HG03354 (cell line): Measurements from ENCODE around the gene OSBP2.
"Not testable (repeated sequence)": the region's sequence is repeated elsewhere in the genome, so short reads cannot be mapped to it uniquely, and the experiment has no call there.

Experiments used
- ATAC-seq: cut with Tn5 transposase; IDR thresholded peaks from one replicate; pipeline ENCODE4 v1.9.1; 2021; ENCODE audit warnings: mild to moderate bottlenecking; ENCODE audit not compliant: unreplicated experiment, poor library complexity, severe bottlenecking

Gene OSBP2

DNA sequence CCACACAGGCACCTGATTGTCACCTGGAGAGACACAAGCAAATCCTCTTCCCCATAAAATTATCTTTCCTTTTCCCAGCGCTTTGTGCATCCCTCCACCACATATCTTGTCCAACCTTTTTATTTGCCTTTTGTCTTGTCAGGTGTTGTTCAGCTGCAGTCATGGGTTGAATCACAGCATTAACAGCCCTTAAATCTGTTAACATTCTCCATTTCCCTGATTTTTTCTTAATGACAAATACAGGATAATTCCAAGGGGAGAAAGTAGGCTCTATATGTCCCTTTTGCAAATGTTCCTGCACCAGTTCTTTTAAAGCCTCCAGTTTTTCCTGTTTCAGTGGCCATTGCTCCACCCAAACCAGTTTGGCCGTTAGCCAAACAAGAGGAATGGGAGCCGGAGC, 18.1 kb upstream of the OSBP2 start:
- not testable (repeated sequence) for ATAC-seq

DNA sequence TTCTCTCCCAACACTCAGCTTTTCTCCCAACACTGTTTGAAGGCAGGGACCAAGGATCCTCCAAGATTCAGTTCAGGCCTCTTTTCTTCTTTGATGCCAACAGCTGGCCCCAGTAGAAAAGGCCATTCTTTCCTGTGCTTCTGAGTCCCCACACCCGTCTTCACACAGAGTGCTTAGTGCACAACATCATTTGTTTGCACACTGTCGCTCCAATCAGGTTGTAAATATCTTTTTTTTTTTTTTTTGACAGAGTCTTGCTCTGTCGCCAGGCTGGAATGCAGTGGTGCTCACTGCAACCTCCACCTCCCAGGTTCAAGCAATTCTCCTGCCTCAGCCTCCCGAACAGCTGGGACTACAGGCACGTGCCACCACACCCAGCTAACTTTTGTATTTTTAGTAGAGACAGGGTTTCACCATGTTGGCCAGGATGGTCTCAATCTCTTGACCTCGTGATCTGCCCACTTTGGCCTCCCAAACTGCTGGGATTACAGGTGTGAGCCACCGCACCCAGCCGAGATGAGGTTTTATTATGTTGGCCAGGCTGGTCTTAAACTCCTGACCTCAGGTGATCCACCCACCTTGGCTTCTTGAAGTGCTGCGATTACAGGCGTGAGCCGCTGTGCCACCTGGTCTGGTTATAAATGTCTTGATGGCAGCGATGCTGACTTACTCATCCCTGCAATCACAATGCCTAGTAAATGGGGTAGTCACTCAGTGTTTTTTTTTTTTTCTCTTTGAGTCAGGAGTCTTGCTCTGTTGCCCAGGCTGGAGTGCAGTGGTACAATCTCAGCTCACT, 14.6 kb upstream of the OSBP2 start:
- not testable (repeated sequence) for ATAC-seq

DNA sequence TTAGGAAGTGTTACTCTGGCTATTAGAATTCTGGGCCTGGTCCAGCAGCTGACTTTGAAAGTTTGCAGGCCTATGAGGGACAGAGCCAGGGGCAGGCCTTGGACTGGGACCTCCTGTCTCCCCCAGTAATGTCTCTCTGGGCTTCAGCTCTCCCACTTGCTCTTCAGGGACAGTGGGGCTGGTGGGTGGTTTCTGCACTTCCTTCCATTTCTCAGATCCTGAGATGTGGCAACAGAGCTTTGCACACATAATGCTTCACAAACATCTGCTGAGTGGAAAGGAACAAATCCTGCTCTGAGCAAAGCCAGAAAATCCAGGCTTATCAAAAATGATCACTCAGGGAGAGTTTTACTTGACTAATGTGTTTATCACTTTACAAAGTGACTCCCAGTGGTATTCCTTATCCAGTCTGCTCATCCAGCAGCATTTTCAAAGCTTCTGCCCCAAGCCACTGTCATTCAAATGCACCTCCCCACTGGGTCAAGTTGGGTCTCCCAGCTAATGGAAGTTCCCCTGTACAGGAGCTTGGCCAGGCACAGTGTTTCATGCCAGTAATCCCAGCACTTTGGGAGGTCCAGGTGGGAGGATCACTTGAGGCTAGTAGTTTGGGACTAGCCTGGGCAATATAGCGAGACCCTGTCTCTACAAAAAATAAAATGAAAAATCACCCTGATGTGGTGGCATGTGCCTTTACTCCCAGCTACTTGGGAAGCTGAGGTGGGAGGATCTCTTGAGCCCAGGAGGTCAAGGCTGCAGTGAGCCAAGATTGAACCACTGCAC, 13.5 kb upstream of the OSBP2 start:
- no peak for ATAC-seq

DNA sequence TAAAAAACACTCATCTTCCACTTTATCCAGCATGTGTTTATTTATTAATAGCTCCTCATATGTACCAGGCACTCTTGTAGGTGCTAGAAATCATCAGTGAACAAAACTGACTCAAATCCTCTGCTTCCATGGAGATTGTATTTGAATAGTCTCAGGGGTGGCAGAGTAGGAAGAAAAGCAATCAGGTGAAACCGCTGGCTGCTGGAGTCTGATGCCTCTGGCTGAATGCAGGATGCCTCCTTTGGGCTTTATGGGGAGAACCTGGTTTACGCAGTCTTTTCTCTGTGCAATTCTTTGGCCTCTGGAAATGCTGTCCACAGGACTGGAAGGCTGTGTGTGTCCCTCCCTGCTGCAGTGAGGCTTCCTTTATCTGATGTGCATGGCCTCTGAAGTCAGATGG, 12.8 kb upstream of the OSBP2 start:
- ATAC-seq, result no peak

DNA sequence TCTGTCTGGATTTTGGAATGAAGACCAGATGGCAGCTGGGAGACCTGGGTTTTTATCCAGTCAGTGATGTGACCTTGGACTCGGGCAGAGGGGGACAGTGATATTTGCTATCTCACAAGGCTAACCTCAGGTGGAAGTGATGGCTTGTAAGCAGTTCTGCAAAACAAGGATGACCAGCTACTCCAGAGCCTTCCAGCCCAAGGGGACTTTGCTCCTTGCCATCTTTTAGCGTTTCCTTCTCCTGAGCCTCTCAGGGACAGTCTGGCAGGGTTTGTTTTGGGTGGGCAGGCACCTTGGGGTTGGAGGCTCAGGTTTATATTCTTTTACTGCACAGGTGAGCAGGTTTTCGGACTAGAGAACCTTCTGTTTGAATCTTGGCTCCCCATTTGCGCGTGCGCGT, 9.5 kb upstream of the OSBP2 start:
- no peak for ATAC-seq

DNA sequence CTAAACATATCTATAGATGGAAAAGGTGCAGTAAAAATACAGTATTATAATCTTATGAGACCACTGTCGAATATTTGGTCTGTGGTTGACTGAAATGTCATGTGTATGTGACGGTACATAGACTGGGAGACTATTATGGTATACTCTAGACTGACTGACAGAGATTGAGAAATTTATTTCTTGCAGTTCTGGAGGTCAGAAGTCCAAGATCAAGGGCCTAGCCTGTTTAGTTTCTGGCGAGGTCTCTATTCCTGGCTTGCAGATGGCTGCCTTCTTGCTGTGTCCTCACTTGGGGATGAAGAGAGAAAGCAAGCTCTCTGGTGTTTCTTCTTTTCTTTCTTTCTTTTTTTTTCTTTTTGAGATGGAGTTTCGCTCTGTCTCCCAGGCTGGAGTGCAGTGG, 7.3 kb upstream of the OSBP2 start:
- ATAC-seq, result no peak

DNA sequence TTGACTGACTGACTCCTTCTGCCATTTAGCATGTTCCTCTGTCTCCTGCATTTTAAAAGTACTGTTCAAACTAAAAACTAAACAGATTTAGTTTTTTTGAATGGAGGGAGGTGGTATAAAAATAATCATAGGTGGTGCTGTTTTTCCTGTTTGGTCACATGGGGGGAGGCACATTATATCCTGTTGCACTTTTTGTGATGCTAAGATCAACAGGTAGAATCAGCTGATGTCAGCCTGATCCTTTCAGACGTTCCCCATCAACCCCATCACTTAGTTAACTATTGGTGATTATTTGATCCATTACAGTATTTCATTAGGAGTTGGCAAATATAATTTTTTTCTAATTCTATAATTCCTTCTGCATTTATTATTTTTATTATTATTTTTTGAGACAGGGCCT, 5.1 kb upstream of the OSBP2 start:
- ATAC-seq, result no peak

DNA sequence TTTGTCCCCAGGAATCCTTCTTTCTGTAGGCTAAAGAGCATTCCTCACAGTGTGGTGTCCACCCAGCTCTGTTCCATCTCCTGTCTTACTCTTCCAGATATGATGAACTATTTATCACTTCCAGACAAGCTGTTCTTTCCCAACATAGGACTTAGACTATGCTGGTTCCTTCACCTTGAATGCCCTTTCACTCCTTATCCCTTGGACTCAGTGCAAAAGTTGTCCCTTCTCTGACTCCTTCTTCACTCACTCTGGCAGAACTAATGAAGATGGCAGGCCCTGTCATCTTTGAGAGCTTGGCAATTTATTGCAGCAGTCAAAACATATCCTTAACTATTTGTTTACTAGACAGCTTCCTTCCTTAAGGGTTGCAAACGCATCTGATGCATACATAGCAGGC, 3.5 kb upstream of the OSBP2 start:
- ATAC-seq, result no peak

DNA sequence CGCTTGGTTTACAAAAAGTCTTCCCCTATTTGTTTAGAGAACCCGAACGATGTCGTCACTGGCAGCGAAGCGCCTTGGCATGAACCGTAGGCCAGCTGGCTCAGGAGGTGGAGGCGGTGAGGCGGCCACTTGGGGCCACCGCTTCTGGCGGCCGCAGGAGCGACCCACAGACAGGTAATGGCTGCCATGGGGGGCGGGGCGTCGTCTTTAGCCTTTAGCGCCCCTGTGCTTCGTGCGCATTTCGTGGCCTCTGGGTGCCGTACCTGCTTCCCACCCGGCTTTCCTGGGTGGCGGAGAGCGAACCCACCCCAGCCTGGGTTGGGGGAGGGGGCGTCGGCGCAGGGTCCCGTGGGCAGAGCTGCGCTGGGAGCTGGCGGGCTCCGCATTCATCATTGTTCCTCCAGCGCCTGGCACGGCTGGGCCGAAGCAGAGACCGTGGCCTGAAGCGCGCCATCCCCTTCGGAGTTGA, 469 bp upstream of the OSBP2 start:
- ATAC-seq, result no peak

DNA sequence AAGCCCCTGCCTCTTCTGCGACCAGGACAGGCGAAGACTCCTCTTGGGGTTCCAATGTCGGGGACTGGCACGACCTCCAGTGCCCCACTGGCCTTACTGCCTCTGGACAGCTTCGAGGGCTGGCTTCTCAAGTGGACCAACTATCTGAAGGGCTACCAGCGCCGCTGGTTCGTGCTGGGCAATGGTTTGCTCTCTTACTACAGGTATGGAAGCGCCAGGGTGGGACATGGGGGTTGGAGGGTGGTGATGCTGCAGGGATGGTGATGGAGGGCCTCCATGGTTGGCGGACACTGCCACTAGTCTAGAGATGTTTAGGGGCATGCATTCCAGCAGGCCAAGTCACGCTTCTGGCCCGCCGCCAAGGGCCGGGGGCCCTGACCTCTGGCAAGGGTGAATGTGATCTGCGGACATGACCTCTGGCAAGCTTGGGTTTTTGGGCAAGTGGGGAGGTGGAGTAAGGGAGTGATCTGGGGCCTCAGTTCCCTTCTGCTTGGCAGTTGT, 727 bp downstream of the OSBP2 start:
- ATAC-seq, result no peak

DNA sequence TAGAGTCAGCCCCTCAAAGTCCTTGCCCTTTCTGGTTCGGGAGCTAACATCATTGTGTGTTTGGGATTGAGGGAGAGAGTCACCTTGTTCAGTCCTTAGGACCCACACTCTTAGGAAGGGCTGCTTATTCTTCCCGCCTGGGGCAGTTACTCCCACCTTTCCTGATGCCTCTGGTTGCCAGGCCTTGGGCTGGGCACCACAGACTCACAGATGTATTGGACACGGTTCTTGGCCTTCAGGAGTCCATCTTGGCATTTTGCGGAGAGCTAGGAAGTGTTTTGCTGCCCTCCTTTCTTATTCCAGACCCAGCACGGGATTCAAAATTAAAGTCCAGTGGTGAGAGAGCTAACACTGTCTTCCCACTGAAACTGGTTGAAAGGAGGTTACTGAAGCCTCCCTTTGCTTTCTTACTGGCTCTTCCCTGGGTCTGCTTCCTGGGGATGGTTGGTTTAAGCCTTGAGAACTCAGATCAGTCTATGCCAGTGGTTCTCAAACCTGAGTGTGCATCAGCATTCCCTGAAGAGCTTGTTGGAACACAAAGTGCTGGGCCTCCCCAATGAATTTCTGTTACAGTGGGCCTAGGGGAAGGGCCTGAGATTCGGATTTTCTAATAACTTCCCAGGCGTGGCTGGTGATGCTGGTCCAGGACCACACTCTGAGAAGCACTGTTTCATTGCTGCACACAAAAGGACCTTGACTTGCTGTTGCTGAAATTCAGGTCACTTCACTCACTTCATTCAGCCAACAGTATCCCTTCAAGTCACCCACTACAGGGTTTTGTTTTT, 1.4 kb downstream of the OSBP2 start:
- ATAC-seq, result no peak

DNA sequence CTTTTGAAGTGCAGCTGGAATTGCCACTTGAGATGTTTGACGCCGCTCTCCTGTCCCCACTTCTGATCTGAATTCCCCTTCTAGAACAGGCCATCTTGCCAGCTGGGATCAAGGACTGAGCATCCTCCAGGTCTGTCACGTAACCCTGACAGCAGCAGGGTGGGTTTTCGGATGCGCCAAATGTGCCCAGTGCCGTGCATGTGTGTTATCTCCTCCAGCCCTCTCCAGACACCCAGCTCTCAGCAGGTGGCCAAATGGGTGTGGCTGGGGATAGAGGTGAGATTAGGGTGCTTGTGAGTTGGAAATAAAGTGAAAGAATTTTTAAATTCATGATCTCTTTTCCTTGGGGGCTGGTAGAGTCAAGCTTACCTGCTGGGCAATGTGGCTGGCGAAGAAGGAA, 3.3 kb downstream of the OSBP2 start:
- ATAC-seq, result no peak

DNA sequence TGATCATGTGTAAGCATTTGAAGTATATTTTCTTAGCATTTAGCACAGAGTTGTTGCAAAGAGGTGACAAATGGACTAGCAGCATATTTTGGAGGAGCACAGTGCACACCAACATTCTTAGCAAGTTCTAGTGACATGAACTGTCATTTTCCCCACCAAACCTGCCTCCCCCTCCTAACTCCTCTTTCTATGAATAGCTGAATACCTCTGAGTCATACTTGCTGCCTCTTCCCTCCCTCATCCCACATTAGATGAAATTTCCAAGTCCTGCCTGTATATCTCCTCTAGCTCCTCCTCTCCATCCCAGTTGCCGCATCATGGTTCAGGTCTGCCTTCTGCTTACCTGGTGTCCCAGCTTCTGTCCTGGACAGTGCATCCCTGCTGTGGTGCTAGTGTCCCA, 7.2 kb downstream of the OSBP2 start:
- no peak for ATAC-seq

DNA sequence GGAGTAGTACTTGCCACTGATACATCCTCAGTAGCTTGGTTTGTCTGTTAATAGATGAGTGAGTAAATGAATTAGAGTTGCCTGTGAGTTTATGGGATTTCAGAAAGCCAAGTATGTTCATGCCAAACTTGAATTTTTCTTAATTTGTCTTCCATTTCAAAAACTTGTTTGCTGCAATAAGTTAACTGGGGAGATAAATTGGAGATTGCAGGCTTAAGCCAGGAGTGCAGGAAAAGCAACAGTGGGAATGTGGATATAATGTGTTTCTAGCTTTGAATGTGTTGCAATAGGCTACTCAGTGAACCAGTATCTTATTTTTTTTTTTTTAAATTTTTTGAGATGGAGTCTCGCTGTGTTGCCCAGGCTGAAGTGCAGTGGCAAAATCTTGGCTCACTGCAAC, 8.2 kb downstream of the OSBP2 start:
- ATAC-seq, result no peak

DNA sequence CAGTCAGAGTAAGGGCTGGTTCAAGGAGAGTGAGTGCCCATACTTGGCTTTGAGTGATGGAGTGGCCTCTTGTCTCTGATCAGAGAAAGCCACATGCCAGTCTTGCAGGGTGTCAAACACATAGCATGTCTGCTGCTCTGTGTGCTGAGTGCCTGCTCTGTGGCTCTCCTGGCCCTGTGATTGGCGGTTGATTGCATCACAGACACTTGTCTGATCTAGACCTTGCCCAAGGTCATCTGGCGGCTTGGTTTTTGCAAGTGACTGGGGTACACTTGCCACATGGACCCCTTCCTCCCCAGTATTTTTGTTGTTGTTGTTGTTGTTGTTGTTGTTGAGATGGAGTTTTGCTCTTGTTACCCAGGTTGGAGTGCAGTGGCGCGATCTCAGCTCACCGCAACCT, 10.3 kb downstream of the OSBP2 start:
- no peak for ATAC-seq

DNA sequence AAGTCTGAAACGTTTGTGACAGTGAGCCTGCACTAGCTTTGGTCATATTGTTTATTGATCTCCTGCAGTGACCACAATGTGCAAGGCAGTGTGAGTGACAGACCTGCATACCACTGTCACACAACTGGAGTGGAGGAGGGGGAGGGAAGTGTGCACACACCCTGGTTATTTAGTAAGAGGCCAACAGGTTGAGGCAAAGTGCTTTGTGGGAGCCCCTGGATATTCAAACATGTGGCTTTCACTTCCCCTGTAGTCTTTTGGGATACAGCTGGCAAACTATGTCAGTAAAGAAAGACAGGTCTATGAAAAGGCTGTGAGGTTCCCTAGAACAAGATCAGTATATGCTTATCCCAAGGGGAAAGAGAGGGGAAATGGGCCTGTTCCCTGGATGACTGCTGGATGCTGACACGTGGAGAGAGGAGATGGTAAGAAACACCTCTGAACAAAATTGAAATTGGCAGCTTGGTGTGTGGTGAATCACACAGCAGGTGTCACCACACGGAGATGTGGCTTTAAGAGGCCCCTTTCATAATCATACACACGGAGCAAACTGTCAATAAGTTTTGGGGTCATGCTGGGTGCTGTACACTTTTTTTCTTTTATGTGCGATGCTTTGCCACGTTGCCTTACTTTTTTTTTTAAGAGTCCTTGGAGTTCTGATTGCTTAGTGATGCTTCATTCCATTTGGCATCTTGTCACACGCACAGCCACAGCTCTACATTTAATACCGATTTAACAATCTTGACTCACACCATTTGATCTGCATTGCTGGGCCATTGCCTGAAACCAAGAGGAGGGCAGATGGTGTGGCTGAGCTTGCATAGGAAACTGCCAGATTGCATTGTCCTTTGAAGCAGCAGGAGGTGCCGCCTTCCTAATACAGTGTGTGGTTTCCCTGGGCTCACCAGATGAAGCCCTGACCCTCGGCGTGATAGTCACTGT, 11.3 kb downstream of the OSBP2 start:
- peak; percentile 54 for ATAC-seq

DNA sequence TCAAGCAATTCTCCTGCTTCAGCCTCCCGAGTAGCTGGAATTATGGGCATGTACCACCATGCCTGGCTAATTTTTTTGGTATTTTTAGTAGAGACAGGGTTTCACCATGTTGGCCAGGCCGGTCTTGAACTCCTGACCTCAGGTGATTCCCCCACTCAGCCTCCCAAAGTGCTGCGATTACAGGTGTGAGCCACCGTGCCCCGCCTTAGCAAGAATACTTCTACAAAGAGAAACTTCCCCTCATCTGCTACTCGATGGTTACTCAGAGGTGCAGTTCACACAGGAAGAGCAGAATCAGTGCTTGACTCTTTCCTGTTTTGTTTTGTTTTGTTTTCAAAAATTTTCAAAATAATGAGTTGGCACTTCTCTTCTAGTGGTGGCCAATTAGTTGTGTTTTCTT, 15.3 kb downstream of the OSBP2 start:
- ATAC-seq, result not testable (repeated sequence)

DNA sequence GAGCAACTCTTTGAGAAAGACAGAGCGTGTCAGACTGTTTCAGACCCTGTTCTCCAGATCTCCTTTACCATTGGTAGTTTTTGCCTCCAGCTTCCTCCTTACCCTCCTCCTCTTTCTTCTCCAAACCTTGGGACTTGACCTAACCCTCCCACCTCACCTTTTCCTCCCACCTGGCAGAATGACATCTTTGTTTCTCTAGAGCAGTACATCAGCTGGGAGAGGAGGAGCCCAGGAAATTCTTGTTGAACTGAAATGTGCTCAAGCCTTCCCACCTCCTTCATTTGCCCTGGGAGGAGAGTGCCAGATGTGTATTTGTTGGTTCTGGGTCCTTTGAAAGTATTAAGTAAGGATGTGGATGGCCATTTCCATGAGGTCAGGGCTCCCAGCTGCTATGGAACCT, 17.4 kb downstream of the OSBP2 start:
- no peak for ATAC-seq

DNA sequence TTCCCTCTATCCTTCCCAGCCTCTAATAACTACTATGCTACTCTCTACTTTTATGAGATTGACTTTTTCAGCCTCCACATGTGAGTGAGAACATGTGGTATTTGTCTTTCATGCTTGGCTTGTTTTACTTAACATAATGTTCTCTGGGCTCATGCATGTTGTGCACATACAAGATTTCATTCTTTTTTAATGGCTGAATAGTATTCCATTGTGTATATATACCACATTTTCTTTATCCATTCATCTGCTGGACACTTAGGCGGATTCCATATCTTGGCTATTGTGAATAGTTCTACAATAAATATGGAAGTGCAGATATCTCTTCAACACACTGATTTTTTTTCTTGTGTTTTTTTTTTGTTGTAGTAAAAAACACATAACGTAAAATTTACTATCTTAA, 19.4 kb downstream of the OSBP2 start:
- ATAC-seq, result no peak
